GM19468 (cell line): ENCODE data around the gene NR3C1.

Source experiments
- ATAC-seq: cut with Tn5 transposase; IDR thresholded peaks from one replicate; pipeline ENCODE4 v1.9.1; 2021; ENCODE audit warnings: mild to moderate bottlenecking, moderate library complexity, moderate number of reproducible peaks; ENCODE audit not compliant: unreplicated experiment; ENCODE audit errors: extremely low read depth

The NR3C1 gene

GRCh38 chr5:143275512-143276363 lies 127.7 kb downstream of the NR3C1 start:
- no peak for ATAC-seq

DNA sequence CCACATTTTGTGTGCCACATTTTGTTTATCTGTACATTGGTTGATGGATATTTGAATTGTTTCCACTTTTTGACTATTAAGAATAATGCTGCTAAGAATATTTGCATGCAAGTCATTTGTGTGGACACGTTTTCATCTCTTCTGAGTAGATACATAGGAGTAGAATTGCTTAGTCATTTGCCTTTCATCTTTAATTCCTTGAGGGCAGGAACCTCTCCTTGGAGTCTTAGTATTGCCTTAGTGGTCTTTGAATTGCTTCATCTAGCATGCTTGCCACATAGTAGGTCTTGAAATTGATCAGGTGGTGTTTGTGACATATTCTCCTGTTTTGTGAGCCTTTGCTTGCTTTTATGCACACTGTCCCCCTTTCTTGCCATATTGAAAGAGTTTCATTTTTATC lies 128.5 kb downstream of the NR3C1 start:
- no peak for ATAC-seq

DNA sequence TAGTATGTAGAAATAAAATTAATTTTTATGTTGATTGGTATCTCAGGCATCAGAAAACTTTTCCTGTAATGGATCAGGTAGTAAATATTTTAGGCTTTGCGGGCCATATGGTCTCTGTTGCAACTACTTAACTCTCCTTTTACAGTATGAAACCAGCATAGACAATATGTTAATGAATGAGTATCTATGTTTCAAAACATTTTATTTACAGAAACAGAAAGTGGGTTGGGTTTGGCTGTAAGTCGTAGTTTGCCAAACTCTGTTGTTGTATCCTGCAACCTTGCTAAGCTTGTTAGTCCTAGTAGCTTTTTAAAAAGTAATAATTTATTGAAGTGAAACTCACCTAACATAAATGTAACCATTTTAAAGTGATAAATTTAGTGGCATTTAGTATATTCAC lies 132.1 kb downstream of the NR3C1 start:
- no peak for ATAC-seq

DNA sequence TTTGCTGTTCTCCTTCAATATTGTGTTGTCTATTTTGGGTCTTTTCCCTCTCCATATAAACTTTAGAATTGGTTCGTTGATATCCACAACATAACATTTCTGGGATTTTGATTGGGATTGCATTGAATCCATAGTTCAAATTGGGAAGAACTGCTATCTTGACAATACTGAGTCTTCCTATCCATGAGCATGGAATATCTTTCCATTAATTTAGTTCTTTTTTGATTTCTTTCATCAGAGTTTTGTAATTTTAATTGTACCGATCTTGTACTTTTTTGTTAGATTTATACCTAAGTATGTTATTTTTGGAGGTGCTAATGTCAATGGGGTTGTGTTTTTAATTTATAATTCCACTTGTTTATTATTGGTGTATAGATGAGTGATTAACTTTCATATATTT lies 135.1 kb downstream of the NR3C1 start:
- ATAC-seq = no peak

DNA sequence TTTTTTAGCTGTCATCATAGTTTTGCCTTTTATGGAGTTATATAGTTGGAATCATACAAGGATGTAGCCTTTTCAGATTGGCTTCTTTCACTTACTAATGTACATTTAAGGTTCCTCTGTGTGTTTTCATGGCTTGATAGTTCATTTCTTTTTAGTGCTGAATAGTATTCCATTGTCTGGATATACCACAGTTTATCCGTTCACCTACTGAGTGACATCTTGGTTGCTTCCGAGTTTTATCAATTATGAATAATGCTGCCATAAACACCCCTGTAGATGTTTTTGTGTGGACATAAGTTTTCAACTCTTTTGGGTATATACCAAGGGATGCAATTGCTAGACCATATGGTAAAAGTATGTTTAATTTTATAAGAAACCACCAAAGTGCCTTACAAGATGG lies 136.3 kb downstream of the NR3C1 start:
- ATAC-seq = no peak

GRCh38 chr5:143265995-143266394 lies 137.5 kb downstream of the NR3C1 start:
- ATAC-seq = no peak

DNA sequence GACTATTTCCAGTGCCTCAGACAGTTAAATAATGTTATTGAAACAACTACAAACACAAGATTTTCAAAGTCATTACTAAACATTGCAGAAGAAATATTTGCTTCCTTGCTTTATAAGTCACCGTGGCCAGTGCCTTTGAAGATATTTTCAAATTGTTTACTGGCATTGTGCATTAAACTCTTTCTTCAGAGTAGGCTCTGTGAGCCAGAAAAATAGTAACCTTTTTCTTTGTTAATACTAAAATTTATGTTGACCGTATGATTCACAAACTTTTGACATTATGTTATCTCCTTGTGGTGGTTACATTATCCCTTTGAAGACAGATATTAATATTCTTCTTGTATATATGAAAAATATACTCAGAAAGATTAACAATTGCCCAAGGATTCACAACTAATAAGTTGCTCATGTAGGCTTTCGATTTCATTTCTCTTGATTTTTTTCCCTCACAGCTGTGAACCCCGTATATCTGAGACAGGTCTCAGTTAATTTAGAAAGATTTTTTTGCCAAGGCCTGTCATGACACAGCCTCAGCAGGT lies 140.1 kb downstream of the NR3C1 start:
- no peak for ATAC-seq

GRCh38 chr5:143262393-143263174 lies 140.9 kb downstream of the NR3C1 start:
- ATAC-seq = peak; percentile 47

- ATAC-seq = no peak
These were observed 141.6 kb downstream of the NR3C1 start for GRCh38 chr5:143261748-143262392.

GRCh38 chr5:143259254-143259605 lies 144.3 kb downstream of the NR3C1 start:
- no peak for ATAC-seq

DNA sequence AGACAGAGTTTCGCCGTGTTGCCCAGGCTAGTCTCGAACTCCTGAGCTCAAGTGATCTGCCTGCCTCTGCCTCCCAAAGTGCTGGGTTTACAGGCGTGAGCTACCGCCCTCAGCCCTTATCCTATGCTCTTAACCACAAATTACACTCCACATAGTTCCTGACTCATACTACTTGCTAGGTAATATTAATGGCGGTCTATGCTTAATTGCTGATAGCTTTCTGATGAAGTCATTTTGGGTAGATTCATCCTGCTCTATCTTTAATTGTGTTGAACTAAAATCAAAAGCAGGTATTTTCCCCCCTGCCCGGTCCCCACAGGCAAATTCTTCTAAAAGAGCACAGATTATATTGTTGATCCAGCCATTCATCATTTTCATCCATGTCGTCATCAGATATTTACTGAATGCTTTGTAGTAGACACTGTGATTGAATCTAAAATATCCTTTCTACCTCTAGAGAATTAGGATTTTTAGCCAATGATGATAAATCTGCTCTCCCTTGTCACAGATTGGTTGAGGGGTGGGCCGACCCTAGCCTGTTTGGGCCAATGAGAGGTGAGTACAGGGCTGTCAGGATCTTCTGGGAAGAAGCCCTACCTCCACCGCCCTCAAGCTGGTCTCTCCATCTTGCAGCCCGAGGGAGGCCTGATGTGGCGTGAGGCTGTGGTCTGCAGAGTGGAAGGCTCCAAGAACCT lies 144.8 kb downstream of the NR3C1 start:
- ATAC-seq = no peak

DNA sequence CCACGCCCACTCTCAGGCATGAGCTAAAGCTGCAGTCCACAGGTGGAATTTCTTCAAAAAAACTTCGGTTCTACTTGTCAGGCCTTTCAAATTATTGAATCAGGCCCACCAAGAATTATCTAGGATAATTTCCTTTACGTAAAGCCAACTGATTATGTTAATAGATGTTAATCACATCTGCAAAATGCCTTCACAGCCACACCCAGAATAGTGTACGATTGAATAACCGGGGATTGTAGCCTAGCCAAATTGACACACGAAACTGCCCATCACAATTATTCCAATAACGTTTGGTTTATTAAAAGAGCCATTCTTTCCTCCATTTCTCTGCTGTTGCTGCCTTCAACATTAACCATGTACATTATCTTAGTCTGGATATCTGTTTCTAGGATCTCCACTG lies 148.7 kb downstream of the NR3C1 start:
- no peak for ATAC-seq

- no peak for ATAC-seq
These were observed 151.5 kb downstream of the NR3C1 start for GRCh38 chr5:143251946-143252345.

- ATAC-seq = peak; percentile 9
These were observed 152.3 kb downstream of the NR3C1 start for GRCh38 chr5:143251190-143251589.

GRCh38 chr5:143249851-143250250 lies 153.6 kb downstream of the NR3C1 start:
- no peak for ATAC-seq

GRCh38 chr5:143248822-143249579 lies 154.5 kb downstream of the NR3C1 start:
- no peak for ATAC-seq

- ATAC-seq = no peak
These were observed 155.1 kb downstream of the NR3C1 start for GRCh38 chr5:143248391-143248790.

GRCh38 chr5:143247134-143247815 lies 156.2 kb downstream of the NR3C1 start:
- no peak for ATAC-seq
